Right lobe of liver (tissue), 6 donors: ENCODE data around the gene ACTRT2. TPM values are rescaled to one million over a fixed set of nuclear protein-coding genes. Genes with fewer than 3 reads are reported as not detected.
A peak's percentile ranks its signal among the peaks of the same experiment; 100 is the strongest.

ENCODE experiments used
- ATAC-seq, 4 donors: fragments of 200-7000 bp; cut with Tn5 transposase; one replicate each; pipeline ENCODE4 v1.9.1; 2020; ENCODE audit warnings: mild to moderate bottlenecking in 4 of 4, moderate library complexity in 4 of 4
- DNase-seq, 3 donors: peaks; one replicate each; pipeline ENCODE4 v3.0.0-alpha.2; 2020
- H3K27ac ChIP-seq, 3 donors: fragments of 200-600 bp; one replicate each; pipeline ENCODE4 v1.8.0; 2022
- H3K27me3 ChIP-seq, 2 donors: fragments of 200-600 bp; one replicate each; pipeline ENCODE4 v1.8.0; 2022
- H3K36me3 ChIP-seq, 4 donors: fragments of 200-600 bp; sonication (generic) in 1 of 4; one replicate each; pipeline versions ENCODE4 v1.5.1 to v1.8.0; 2017 to 2022; ENCODE audit warnings: control low read depth in 1 of 4
- H3K4me1 ChIP-seq, 4 donors: fragments of 200-600 bp; sonication (generic) in 1 of 4; one replicate each; pipeline versions ENCODE4 v1.5.1 to v1.8.0; 2017 to 2022; ENCODE audit warnings: control low read depth in 1 of 4
- H3K4me3 ChIP-seq, 3 donors: fragments of 200-600 bp; one replicate each; pipeline ENCODE4 v1.8.0; 2022
- H3K9me3 ChIP-seq, 4 donors: fragments of 200-600 bp; sonication (generic) in 1 of 4; one replicate each; pipeline versions ENCODE4 v1.5.1 to v1.8.0; 2017 to 2022; ENCODE audit warnings: control low read depth in 1 of 4
- POLR2A ChIP-seq: fragments of 450-650 bp; IDR thresholded peaks from one replicate; pipeline ENCODE4 v1.6.1; 2017; ENCODE audit warnings: antibody characterized with exemption, mild to moderate bottlenecking
- WGBS: methylation state at CpG from one replicate; pipeline ENCODE4 v1.1.6; 2018; ENCODE audit warnings: low coverage, low lambda C conversion rate; ENCODE audit not compliant: insufficient coverage; ENCODE audit errors: missing lambda C conversion rate; 5-methylcytosine and 5-hydroxymethylcytosine counted together
- intact Hi-C, 2 donors: fragments of 100-400 bp; cut with DNase I; formaldehyde crosslinking; loops; one replicate each; pipeline versions ENCODE4 v1.11.2 to v1.14.1; 2022
- total RNA-seq, 6 experiments: library from RNA; depleted of rRNA in 2 of 6; stranded (reverse); fragments of >200 nt in 2 of 6; fragmentation: NEBNext Ultra II Directional in 3 of 6; extraction: Animal tissue kit (Norgen Biotek cat#: 25700) in 3 of 6; gene quantifications; one replicate each; pipeline versions ENCODE4 v1.1.0 to v1.2.4, GENCODE V29; 2016 to 2023
- TF ChIP-seq, protein P1 (sequence below), 4 donors: fragments of 200-600 bp in 3 of 4; fragments of 450-650 bp in 1 of 4; IDR thresholded peaks; one replicate each; pipeline versions ENCODE4 v1.5.1 to v1.8.0; 2016 to 2022; ENCODE audit warnings: antibody characterized with exemption in 4 of 4, mild to moderate bottlenecking in 2 of 4
- donor health status: DM: no; HTN: yes; CAD: no.
- donor health status: DM: no; HTN: no; CAD: no.
- donor health status: DM: no; HTN: no; CAD: no.
- donor health status: DM: no; HTN: yes; CAD: no.
- donor health status: DM: no; HTN: yes; CAD: no.

ACTRT2 gene
- total RNA-seq, 6 experiments from 2014 or later = not detected

GRCh38 chr1:3018051-3018471, 3.2 kb upstream of the ACTRT2 start:
- Histone ChIP-seq H3K4me1 (no peaks in the 10 kb centered on the region), H3K9me3 (no peaks in the 10 kb centered on the region), H3K27me3 (peaks cover 0 to under 1% of the 10 kb centered on the region in 2 donors), H3K4me3 (no peak overlapping the region), H3K27ac (no peak overlapping the region), H3K36me3 (no peaks in the 10 kb centered on the region)
- TF ChIP-seq POLR2A = no peak
- TF ChIP-seq, protein P1, sequence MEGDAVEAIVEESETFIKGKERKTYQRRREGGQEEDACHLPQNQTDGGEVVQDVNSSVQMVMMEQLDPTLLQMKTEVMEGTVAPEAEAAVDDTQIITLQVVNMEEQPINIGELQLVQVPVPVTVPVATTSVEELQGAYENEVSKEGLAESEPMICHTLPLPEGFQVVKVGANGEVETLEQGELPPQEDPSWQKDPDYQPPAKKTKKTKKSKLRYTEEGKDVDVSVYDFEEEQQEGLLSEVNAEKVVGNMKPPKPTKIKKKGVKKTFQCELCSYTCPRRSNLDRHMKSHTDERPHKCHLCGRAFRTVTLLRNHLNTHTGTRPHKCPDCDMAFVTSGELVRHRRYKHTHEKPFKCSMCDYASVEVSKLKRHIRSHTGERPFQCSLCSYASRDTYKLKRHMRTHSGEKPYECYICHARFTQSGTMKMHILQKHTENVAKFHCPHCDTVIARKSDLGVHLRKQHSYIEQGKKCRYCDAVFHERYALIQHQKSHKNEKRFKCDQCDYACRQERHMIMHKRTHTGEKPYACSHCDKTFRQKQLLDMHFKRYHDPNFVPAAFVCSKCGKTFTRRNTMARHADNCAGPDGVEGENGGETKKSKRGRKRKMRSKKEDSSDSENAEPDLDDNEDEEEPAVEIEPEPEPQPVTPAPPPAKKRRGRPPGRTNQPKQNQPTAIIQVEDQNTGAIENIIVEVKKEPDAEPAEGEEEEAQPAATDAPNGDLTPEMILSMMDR (IDR thresholded peaks at IDR 0.05) = no peak
- intact Hi-C loops = loop anchor here in 1 of 2 donors (5.0 kb wide), 1 partner anchor 394 kb away; no protein-coding TSS in a partner anchor
- DNase-seq = no peak
- 75% methylated on average over 4 of the region's 16 CpGs for WGBS
- no peak for ATAC-seq

- H3K36me3 ChIP-seq = no peaks in the 10 kb centered on the region
- no peaks in the 10 kb centered on the region for H3K9me3 ChIP-seq
- WGBS = 93% methylated on average over 6 of the region's 16 CpGs
- H3K4me1 ChIP-seq = no peaks in the 10 kb centered on the region
- intact Hi-C loops = loop anchor here in 1 of 2 donors (5.0 kb wide), 1 partner anchor 394 kb away; no protein-coding TSS in a partner anchor
- no peak for ATAC-seq
- no peak overlapping the region for H3K27ac ChIP-seq
- no peaks in the 10 kb centered on the region for H3K27me3 ChIP-seq
- DNase-seq = peak in 1 of 3 donors; percentile 35
- no peak for TF ChIP-seq POLR2A
- TF ChIP-seq, protein P1 (IDR thresholded peaks at IDR 0.05) = no peak
- H3K4me3 ChIP-seq = no peak overlapping the region
Observed at GRCh38 chr1:3018576-3018975, 2.7 kb upstream of the ACTRT2 start.

DNA sequence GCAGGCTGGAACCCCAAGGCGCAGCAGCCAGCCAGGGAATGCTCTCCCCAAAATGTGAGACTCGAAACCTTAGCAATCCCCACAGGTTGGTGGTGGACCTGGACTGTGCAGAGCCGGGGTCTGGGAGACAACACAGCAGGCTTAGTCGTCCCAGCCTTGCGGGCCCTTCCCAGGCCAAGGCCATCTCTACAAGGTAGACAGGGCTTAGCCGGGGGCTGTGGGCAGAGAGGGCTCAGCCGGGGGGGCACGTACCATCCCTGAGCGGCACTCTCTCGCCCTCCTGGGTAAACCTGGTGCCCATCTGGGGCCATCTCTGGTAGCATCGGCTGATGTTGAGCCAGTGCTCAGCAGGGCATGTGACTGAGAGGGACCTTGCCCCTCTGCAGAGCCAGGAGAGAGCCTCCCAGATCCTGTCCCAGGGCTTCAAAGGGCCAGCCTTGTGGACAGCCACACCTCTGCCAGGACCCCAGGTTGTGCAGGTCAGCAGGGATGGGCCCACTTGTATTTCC, 2.2 kb upstream of the ACTRT2 start:
- no CpG with 5 or more reads among the region's 11 CpGs for WGBS
- H3K4me1 ChIP-seq = no peaks in the 10 kb centered on the region
- intact Hi-C loops = loop anchor here in 1 of 2 donors (5.0 kb wide), 1 partner anchor 393 kb away; no protein-coding TSS in a partner anchor
- TF ChIP-seq, protein P1 (IDR thresholded peaks at IDR 0.05) = no peak
- TF ChIP-seq POLR2A = no peak
- no peaks in the 10 kb centered on the region for H3K9me3 ChIP-seq
- H3K36me3 ChIP-seq = no peaks in the 10 kb centered on the region
- no peak overlapping the region for H3K4me3 ChIP-seq
- H3K27ac ChIP-seq = no peak overlapping the region
- ATAC-seq (peak in 1 of 4 donors; percentile 13), DNase-seq (peak in 1 of 3 donors; percentile 43)
- no peaks in the 10 kb centered on the region for H3K27me3 ChIP-seq

GRCh38 chr1:3019516-3020051, 1.7 kb upstream of the ACTRT2 start:
- intact Hi-C loops = loop anchor here in 1 of 2 donors (5.0 kb wide), 1 partner anchor 393 kb away; no protein-coding TSS in a partner anchor
- no peak overlapping the region for H3K4me3 ChIP-seq
- no peak for ATAC-seq
- no peaks in the 10 kb centered on the region for H3K27me3 ChIP-seq
- no peak overlapping the region for H3K27ac ChIP-seq
- H3K4me1 ChIP-seq = no peaks in the 10 kb centered on the region
- no peaks in the 10 kb centered on the region for H3K36me3 ChIP-seq
- WGBS = no CpG with 5 or more reads among the region's 24 CpGs
- no peaks in the 10 kb centered on the region for H3K9me3 ChIP-seq
- TF ChIP-seq POLR2A = no peak
- TF ChIP-seq, protein P1 (IDR thresholded peaks at IDR 0.05) = no peak
- peak in 1 of 3 donors; percentile 33 for DNase-seq
